ENCODE measurements around the gene ARVCF. TPM values are rescaled to one million over a fixed set of nuclear protein-coding genes. Genes with fewer than 3 reads are reported as not detected.

The ARVCF gene
- total and polyA plus RNA-seq, 2 of the 8 experiments (the other 6 are each of a cell fraction or from before 2014, with no cell fraction given), result 31.0 to 43.2 TPM

DNA sequence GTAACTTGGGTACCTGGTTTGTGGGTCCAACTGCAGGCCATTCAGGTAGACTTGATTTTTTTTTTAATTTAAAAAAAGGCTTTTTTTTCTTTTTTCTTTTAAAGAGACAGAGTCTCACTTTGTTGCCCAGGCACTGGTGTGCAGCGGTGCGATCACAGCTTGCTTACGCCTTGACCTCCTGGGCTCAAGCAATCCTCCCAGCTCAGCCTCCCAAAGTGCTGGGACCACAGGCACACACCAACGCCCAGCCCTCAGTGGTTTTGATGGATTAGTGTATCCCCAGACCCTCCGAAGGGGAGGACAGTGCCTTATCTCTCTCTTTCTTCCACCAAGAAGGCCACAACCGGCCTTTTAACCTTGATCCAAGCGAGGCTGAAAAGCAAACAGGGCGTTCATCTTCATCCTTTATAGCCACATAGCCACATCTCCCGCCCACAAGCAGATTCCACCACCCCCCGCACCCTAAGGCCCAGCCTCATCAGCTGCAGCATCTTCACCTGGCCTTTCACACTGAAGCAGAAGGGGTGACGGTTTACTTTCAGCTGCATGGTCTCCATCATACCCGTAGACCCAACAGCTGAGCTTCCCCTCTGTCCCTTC lies 92.6 kb downstream of the ARVCF start (continued):
- TF ChIP-seq, protein P1, sequence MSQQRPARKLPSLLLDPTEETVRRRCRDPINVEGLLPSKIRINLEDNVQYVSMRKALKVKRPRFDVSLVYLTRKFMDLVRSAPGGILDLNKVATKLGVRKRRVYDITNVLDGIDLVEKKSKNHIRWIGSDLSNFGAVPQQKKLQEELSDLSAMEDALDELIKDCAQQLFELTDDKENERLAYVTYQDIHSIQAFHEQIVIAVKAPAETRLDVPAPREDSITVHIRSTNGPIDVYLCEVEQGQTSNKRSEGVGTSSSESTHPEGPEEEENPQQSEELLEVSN (IDR thresholded peaks at IDR 0.05), result no peak
- no peak for TF ChIP-seq SP1 (IDR thresholded peaks at IDR 0.05; ENCODE audit: low read depth, low read length)
